Central memory CD4-positive, alpha-beta T cell (primary cell): ENCODE data around the gene FAM83E.

Source experiments
- DNase-seq: peaks from one replicate; pipeline ENCODE4 v3.0.0; 2022

The FAM83E gene

DNA sequence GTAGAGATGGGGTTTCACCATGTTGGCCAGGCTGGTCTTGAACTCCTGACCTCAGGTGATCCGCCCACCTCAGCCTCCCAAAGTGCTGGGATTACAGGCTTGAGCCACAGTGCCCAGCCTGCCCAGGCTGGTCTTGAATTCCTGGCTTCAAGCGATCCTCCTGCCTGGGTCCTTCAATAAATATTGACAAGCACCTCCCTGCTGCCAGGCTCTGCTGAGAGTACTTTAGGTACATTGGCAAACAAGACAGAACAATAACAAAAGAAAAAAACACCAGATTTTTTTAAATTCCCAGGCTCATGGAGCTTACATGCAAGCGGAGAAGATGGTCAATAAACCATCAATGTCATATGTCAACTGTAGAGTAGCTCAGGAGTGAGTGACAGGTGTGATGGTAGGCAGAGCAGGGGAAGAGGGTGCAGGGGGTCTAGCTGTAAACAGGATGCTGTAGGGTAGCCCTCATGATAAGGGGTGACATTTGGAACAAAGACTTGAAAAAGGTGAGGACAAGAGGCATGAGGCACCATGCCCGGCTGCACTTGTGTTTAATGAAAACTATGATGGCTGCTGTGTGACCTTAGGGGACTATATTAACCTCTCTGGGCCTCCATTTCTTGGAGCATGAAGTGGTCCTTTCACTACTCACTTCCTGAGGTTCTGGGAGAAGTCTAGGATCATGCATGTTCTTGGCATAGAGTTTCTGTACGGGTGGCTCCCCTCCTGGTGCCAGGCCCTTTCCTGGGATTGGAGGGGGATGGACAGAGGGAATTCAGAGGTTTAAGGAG lies 43.3 kb downstream of the FAM83E start:
- DNase-seq: no peak

DNA sequence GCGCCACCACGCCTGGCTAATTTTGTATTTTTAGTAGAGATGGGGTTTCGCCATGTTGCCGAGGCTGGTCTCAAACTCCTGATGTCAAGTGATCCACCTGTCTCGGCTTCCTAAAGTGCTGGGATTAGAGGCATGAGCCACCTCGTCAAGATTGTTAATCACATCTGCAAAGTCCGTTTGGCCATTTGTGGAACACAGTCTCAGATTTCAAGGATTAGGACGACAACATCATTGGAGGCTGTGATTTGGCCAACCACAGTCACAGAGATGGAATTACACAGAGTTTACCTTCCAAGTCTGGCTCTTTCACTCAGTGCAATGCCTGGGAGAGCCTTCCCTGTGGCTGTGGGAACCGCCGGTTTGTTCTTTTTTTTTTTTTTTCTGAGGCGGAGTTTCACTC lies 45.1 kb downstream of the FAM83E start:
- no peak for DNase-seq

DNA sequence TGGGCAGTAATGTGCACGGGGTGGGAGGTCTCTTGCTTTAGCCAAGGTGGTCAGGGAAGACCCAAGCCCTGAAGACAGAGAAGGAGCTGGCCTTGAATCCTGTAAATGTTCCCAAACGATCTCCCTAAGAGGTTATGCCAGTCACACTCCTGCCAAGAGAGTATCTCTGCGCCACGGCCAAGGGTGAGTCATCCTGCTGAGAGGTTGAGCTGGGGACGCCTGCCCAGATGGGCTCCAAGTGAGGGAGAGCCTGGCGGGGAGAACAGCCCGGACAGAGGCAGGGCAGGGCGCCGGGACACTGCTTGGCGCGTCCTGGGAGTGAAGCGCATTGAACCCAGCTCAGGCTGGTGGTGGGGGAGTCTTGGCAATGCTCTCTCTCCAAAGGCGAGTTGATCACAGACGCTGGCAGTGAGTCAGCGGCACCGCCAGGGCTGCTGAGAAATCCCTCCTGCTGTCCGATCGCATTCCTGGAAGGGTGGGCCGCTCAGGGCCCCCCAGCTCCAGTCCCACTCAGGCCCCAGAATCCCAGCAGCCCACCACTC lies 46.5 kb downstream of the FAM83E start:
- no peak for DNase-seq

DNA sequence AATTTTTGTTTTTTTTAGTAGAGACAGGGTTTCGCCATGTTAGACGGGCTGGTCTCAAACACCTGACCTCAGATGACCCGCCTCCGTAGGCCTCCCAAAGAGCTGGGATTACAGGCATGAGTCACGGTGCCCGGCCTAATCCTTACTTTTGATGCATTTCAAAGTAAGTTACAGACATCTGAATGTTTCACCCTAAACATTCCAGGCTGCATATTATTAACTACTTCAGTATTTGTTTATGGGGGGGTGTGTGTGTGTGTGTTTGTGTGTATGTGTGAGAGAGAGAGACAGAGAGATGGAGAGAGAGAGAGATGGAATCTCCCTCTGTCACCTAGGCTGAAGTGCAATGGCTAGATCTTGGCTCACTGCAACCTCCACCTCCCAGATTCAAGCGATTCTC lies 49.8 kb downstream of the FAM83E start:
- DNase-seq: no peak
